HG03095 (cell line): ENCODE results near the gene CDH23.
A peak's percentile ranks its signal among the peaks of the same experiment; 100 is the strongest.

ENCODE experiments used
- ATAC-seq: cut with Tn5 transposase; IDR thresholded peaks from one replicate; pipeline ENCODE4 v1.9.1; 2021; ENCODE audit warnings: moderate library complexity; ENCODE audit not compliant: unreplicated experiment

Gene CDH23

DNA sequence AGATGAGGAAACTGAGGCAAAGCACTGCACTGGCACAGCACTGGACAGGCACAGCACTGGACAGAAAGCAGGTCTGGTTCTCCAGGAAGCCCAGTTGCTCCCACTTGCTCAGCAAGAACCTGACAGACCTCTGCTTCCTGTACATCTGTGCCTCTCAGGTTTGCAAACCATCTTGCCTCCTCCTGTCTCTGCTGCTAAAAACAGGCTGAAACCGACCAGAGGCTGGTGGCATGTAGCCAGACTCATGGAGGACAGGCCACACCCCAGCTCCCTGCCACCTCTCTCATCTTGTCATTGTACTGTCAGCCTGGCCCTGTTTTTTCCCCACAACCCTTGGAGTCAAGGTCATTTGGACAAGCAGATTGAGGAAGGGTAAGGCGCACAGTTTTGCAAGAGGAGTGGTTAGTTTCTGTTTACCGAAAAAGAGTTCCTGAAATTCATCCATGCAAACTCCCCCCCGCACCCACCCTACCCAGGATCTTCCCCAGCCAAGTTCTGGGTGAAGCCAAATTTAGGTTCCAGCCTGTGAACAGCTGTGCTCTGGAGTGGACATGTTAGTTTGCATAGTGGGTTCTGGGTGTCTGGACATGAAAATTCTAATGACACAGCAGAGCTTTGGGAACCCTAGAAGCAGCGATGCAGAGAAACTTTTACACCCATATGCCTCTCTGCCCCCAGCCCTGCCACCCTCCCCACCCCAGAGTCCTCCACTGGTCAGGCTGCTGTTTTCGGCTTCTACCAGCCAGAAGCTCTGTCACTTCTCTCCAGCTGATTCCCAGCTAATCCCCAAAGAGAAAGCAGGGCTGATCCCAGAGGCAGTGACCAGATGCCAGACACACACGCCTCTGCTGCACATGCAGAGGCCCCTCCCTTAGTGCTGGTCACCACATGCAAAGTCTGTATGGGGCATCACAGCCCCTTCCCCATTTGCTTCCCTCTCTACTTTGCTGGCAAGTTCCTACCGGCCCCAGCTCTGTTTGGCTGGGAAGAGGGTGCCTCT is 331.3 kb downstream of the CDH23 start:
- peak; percentile 61 for ATAC-seq

GRCh38 chr10:71729161-71729636 is 332.5 kb downstream of the CDH23 start:
- ATAC-seq = no peak

GRCh38 chr10:71731791-71732190 is 335.1 kb downstream of the CDH23 start:
- ATAC-seq = no peak

DNA sequence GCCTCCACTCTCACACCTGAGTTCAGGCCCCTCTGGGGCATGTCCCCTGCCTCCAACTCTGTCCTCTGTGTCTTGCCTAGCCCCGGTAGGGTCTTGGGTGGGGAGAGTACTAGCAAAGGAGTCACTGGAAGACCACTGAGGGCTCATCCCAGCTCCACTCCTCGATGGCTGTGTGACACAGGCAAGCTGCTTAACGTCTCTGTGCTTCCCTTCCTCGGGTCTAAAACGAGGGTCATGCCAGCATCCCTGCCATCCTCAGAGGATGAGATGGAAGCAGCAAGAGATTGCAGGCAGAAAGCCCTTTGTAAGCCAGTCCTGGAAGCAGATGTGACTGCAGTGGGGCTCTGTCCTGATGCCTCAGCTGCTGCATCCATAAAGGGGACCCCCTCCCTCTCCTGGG is 338.1 kb downstream of the CDH23 start:
- ATAC-seq = no peak

DNA sequence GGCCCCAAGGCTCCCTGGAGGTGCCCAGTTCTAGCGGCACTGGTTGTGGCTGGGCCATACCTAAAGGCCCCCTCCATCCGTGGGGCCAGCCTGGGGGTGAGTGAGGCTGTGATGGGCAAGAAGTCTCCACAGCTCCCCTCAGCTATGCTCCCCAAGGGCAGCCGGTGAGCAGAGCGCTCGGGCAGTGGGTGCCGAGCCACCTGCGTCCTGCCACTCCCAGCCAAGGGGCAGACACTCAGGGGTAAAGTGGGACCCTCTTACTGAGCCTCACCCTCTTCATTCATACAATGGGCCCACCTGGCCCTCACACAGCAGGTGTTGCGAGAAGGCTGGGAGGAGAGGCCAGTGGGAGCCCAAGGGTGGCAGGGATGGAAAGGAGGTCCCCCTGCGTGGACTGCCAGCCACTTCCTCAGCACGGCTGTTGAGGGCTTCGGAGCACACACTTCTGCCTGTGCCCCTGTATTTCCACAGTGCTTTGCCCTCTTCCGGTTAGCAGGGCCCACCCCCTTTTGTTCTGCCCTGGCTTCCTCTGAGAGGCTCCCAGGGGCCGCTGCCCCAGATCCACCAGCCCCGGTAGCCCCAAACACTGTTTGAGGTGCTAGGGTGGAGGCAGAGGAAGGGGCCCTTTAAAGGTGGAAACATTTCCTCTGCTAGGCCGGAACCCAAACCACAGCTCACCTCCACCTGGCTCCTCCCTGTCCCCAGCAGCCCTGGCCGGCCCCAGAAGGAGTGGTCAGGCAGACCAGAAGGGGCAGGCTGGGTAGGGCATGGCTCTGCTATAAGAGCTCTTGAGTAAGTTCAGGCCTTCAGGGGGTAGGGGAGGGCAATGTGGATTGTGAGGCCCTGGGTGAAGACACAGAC is 339.2 kb downstream of the CDH23 start:
- no peak for ATAC-seq

DNA sequence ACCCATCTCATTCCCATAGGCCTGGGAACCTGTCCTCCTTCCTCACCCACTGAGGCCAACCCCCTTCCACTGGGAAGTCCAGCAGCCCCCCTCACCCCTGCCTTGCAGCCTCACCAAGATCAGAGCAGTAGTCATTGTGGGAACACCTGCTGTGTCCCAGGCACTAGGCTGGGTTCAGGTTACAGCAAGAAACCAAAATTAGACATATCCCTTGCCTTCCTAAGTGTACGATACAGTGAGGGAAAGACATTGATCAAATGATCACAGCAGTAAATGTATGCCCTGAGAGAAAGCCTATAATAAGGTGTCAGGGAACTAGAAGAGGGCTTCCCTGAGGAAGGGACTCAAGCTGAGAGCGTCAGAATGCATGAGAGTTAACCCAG is 339.8 kb downstream of the CDH23 start:
- ATAC-seq = no peak

DNA sequence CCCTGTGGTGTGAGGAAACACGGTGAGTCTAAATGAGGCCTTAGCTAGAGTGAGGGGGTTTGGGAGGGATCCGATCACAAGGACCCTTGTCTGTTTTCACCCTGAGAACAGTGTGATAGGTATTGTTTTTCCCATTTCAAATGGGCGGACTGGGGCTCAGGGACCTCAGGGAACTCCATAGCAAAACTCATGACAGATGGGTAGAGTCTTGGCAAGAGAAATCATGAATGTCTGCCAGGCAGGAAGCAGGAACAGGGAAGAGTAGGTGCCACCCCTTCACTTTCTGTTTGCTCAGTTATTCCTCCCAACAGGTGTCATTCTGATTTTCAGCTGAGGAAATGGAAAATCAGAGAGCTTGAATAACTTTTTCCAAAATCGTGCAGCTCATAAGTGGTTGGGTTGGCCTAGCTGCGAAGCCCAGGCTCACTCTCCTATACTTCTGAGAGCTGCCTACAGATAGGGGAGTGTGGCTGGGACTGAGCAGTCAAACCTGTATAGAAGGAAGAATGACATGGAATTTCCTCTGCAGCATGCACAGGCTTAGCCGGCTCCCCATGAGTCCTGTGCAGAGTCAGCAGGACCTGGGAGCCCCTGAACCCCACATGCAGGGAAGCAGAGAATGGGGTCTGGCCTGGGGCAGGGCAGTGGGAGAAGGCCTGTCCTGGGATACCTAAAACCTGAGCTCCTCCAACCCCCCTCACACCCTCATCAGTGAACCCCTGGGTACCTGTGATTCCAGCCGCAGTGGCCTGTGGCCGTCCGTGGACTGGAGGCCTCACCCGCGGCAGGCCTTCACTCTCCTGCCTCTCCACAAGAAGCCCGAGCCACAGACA is 340.5 kb downstream of the CDH23 start:
- ATAC-seq = no peak

DNA sequence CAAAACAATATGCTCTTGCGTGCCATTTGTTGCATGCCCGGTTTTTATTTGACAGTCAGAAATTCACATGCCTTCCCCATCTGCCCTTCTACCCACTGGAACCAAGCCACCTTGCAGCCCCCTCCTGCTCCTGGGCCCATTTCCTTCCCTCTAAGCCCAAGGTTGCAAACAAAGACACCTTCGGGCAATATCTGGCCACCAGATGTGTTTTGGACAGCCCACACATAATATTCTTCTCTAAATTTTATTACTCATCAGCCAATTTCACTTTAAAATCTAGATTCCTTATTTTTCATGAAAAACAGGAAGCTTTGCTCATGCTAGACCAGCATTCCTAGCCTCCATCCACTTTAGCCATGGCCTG is 341.1 kb downstream of the CDH23 start:
- ATAC-seq = no peak

DNA sequence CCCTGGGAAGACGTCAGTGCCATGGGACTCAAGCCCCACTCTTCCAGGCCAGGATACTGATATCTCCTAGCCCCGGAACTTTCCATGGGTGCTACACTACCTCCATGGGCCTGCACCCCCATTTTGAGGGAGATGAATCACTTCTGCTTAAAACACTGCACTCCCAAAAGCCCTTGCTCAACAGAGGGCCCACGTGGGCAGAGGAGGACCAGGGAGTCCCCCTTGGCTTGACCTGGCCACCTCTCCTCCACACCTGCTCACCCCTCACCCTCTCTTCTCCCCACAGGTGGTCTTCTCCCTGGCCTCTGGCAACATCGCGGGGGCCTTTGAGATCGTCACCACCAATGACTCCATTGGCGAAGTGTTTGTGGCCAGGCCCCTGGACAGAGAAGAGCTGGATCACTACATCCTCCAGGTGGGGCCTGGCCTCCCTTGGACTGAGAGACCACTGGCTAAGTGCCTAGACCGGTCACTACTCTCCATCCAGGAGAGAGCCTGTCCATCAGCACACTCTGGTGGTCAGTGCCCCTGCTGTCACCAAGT is 342.7 kb downstream of the CDH23 start:
- no peak for ATAC-seq

DNA sequence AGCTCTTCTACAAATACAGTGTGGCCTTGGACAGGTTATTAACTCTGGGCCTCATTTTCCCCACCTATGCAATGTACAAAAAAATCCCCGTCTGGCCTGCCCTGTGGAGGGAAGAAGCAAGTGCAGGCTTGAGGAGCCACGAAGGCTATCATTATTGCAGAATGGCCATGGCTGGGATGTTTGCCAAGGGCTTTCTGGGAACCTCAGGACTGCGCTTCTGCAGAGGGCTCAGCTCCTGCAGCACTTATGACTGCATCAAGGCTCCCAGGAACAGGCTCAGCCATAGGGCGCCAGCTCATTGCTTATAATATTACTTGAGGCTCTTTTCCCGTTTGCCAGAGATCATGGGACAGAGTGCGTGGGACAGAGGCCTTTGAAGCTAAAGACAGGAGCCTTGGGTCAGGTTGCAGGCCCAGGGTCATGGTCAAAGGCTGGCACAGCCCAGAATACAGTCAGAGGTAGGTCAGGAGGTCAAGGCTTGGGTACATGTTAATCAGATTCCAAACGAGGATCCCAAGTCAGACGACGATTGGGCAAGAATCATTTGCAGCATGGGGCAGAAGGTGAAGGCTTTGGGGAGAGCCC is 343.4 kb downstream of the CDH23 start:
- no peak for ATAC-seq

DNA sequence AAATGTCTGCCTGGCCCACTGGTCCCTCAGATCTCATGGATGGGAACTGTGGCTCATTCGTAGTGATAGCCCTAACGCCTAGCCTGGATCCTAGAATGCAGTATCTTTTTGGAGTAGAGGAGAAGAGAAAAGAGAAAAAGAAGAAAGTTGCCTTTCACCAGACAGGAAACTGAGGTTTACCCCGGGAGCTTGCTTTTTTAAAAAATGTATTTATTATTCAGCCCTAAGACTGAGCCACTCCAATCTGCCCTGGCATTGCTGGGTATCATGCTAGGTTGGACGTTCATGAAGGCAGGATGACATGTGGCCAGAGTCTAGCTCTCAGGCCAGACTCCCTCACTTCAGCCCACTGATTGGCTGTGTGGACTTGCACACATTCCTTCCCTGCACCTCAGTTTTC is 344.3 kb downstream of the CDH23 start:
- no peak for ATAC-seq

DNA sequence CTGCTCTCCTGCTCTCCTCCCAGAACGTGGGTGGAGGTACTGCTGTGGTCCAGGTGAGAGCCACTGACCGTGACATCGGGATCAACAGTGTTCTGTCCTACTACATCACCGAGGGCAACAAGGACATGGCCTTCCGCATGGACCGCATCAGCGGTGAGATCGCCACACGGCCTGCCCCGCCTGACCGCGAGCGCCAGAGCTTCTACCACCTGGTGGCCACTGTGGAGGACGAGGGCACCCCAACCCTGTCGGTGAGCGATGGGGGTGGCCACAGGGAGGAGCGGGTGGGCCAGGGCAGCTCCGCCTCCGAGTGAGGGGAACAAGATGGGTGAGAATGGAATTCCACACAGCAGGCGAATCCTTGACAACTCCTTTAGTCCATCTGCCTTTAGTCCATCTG is 345.0 kb downstream of the CDH23 start:
- no peak for ATAC-seq

- ATAC-seq = no peak
These were observed 345.8 kb downstream of the CDH23 start for GRCh38 chr10:71742301-71743088.

- no peak for ATAC-seq
These were observed 346.5 kb downstream of the CDH23 start for GRCh38 chr10:71743089-71743838.

- no peak for ATAC-seq
These were observed 347.1 kb downstream of the CDH23 start for GRCh38 chr10:71743866-71744265.

DNA sequence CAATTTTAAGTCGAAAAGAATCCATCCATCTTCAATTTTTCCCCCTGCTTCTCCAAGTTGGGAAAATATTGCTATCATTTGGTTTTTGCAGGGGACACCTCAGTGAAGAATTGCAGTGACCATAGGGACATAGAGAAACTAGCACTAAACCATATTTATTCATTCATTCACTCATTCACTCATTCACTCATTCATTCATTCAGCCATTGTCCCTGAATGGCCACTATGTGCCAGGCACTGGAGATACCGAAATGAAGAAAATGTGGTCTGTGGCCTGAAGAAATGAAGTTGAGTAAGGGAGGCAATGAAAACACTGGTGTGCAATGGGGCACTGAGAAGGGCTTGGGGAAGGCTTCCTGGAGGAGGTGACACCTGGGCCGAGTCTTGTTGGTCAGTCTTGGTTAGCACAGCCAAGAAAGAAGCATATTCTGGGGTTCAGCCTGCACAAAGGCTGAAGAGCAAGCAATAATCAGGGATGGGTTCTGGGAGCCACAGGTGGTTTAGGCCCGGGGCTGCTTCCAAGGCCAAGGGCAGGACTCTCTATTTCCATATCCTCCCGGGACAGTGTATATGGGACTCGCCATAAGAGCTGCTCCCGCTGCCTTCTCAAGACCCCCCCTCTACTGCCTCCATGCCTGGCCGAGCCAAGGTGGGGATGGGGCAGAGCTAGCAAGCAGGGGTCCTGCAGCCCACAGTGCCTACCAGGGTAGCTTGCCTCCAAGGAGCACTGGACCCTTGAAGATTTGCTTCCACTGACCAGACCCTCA is 348.4 kb downstream of the CDH23 start:
- no peak for ATAC-seq

DNA sequence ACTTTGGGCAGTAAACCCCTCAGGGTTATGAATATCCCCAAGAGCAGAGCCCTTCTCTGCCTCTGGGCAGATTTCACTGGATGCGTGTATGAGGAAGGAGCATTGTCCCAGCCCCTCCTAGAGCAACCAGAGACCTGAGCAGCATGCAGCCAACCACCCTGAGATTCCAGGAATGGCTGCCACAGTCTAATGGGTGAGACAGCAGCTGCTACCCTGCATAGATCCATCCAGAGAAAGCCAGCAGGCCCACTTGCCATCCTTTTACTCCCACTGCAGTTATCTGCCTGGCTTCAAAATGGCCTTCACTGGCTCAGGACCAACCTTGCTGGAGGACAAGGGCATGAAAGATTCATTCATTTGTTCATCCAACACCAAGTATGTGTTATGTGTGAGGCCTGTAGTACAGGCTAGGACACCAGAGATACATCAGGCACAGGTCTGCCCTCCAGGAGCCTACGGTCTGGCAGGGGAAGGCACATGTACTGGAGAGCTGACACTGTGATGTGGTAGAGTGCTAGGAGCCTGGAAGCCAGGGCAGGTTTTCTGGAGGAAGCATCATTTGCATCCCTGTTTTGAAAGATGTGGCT is 349.0 kb downstream of the CDH23 start:
- no peak for ATAC-seq
